ENCODE data around the gene FCN3.

The FCN3 gene

DNA sequence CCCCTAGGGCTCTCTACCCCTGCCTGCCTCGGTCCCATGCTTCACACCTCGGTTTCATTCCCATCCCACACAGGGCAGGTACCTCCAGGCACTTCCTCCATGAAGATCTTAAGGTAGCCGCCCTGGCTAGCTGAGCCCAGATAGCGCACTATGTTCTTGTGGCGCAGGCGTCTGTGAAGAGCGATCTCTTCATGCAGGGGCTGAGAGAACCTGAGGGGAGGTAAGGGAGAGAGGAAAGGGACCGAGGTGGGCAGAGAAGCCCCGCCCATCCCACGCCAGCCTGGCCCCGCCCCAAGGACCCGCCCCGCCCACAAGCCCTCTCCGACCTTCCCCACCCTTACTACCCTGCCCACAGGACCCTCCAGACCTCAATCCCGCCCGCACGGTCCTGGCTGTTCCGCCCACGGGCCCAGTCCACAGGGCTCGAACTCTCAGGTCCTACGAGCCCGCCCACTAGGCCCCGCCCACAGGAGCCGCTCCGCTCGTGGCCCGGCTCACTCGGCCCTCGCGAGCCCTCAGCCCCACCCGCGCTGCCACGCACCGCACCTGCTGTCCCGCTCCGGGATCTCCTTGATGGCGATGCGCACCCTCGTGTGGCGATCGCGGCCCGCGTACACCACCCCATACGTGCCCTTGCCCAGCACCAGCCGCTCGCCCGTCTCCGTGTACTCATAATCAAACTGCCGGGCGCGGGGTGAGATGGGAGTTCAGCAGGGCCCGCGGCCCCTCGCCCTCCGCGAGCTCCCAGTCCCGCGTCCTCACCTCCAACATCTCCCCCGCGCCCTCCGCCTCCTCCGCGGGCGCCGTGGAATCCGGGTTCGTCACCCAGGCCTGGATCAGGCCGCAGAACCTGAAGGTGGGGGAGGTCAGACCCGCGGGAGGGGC lies 14.2 kb downstream of the FCN3 start:
- DNase-seq (ENCODE audit: low spot score), result no peak
- no peak for FAIRE-seq

- FAIRE-seq (no peak), DNase-seq (ENCODE audit: low spot score) (no peak)
Observed at GRCh38 chr1:27359822-27360158, 14.8 kb downstream of the FCN3 start.

GRCh38 chr1:27358928-27359313 lies 15.7 kb downstream of the FCN3 start:
- FAIRE-seq (no peak), DNase-seq (ENCODE audit: low spot score) (no peak)

DNA sequence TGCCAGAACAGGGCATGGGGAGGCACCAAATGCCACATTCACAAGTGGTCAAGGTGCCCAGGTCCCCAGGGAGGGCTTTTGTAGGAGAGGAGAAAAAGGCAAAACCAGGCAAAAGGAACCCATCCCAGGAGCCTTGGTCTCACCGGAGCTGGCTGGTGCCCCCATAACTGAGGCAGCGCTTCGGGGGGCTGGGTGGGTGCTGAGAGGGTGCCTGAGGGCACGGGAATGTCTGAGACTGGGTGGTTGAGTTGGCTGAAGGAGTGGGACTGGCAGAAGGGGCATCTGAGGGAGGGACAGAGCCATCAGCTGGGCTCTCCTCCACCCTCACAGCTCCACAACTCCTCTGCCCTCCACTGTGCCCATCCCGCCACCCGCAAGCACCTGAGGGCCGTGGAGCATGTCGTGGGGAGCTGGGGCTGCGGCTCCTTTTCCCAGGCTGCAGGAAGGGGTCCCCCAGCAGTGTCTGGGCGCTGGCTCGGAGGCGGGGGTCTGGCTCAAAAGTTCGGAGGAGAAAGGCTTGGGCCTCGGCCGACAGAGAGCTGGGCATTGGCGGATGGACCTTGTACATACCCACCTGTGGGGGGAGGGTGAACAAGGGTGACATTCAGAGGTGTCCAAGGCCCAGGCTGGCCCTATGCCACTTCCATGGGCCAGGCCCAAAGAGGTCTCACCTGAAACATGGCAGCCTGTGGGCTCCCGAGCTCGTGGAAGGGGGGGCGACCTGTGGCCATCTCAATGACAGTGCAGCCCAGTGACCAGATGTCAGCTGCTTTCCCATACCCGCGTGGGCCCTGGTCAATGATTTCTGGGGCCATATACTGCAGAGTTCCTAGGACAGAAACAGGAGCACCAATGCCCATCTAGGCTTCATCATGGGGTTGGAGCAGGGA lies 16.3 kb downstream of the FCN3 start:
- DNase-seq (ENCODE audit: low spot score) (no peak), FAIRE-seq (no peak)

GRCh38 chr1:27357281-27358037 lies 17.2 kb downstream of the FCN3 start:
- DNase-seq (ENCODE audit: low spot score) (no peak), FAIRE-seq (no peak)

- FAIRE-seq, result no peak
Observed at GRCh38 chr1:27356619-27357280, 17.9 kb downstream of the FCN3 start.

GRCh38 chr1:27356277-27356618 lies 18.4 kb downstream of the FCN3 start:
- FAIRE-seq (no peak), DNase-seq (ENCODE audit: low spot score) (no peak)

More at GRCh38 chr1:27356619-27357280, 17.9 kb downstream of the FCN3 start:
- no peak for DNase-seq (ENCODE audit: low spot score)

DNA sequence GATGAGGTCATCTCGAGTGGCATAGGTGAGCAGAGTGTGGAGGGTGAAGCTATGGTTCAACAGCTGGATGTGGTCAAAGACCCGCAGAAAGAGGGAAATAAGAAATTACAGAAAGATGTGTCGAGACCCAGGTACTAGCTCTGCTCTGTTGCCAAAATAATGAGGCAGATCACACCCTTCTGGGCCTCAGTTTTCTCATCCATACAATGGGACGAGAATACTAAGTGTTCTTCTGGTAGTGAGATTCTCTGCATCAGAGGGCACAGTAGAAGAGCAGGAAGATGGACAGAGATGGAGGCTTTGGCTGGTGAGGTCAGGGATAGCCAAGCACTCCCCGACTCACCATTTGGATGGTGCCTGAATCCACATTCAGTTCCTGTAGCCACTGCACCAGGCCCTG lies 18.9 kb downstream of the FCN3 start:
- no peak for FAIRE-seq
- DNase-seq (ENCODE audit: low spot score), result no peak

DNA sequence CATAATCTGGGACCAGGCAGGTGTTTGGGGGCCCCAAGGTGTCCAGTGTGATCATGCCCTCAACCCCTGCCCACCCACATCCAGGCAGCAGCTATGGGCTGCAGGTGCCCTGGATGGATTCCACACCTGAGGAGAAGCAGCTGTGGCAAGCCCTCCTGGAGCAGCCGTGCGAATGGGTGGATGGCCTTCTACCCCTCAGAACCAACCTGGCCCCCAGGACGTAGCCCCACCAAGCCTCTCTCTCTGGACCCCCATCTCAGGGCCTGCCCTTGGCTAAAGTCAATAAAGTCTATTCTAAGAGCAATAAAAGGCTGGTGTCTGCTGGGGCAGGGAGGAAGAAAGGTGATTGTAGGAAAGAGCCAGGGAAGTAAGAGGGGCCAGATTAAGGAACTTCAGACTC lies 21.0 kb downstream of the FCN3 start:
- no peak for FAIRE-seq
- no peak for DNase-seq (ENCODE audit: low spot score)

DNA sequence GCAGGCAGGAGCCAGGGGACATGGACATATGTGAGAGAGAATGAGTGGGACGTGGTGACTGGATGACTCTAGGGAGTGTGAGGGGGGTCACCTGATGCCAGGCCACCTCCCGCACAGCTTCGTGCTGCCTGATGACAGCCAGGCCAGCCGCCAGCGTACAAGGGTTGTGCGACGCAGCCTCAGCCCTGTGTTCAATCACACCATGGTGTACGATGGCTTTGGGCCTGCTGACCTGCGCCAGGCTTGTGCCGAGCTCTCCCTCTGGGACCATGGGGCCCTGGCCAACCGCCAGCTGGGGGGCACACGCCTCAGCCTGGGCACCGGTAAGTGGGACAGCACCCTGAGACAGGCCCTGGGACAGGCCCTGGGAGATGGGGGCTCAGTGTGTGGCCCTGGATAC lies 21.5 kb downstream of the FCN3 start:
- FAIRE-seq (no peak), DNase-seq (ENCODE audit: low spot score) (no peak)

DNA sequence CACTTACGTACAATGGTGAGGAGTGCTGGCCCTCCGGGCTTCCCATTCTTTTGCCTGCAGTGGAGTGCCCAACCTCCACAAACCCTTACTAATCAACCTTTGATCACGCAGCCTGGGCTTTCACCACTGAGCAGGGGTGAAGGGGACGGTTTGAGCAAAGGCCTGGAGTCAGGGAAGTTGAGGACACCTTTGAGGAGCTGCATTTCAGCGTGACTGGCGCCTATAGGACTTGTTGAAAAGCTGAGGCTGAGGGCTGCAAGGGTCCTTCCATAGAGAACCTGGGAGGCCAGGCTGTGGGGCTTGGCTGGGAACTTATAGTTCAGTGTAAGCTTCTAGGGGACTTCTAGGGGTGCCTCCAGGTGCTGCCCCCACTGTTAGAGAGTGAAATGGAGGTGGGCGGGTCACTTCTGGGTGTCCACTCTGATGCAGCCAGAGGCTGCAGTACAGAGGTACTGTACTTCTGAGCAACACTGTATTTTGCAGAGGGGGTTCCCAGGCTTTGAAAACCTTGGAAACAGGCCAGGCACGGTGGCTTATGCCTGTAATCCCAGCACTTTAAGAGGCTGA lies 23.0 kb downstream of the FCN3 start:
- FAIRE-seq, result no peak
- DNase-seq (ENCODE audit: low spot score), result no peak

DNA sequence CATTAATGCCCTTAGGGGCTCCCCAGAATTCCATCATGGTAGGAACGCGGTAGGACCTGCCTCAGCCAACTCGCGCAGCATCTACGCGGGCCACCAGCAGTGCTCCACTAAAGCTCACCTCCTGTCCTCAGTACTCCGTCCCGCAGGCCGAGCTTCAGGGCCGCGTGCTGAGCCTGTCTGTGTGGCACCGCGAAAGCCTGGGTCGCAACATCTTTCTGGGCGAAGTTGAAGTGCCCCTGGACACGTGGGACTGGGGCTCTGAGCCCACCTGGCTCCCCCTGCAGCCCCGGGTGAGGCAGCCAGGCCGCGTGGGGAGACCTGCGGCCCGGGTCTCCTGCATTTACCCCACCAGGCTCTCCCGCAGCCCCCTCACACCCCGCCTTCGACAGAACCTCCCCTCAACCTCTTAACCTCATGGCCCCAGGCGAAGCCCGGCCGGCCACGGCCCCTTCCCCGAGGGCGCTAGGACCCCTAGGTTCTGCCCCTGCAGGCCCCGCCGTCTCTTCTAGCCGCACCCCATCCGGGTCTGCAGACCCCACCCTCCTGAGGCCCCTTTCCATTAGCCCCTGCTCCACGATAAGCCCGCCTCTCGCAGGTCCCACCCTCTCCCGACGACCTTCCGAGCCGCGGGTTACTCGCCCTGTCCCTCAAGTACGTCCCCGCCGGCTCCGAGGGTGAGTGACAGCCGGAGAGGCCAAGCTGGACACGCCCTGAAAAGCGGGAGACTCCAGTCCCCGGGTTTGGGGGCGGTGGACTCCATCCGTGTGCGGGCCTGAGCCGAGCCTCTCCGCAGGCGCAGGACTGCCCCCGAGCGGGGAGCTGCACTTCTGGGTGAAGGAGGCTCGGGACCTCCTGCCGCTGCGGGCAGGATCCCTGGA lies 23.7 kb downstream of the FCN3 start:
- FAIRE-seq, result no peak
- no peak for DNase-seq (ENCODE audit: low spot score)

DNA sequence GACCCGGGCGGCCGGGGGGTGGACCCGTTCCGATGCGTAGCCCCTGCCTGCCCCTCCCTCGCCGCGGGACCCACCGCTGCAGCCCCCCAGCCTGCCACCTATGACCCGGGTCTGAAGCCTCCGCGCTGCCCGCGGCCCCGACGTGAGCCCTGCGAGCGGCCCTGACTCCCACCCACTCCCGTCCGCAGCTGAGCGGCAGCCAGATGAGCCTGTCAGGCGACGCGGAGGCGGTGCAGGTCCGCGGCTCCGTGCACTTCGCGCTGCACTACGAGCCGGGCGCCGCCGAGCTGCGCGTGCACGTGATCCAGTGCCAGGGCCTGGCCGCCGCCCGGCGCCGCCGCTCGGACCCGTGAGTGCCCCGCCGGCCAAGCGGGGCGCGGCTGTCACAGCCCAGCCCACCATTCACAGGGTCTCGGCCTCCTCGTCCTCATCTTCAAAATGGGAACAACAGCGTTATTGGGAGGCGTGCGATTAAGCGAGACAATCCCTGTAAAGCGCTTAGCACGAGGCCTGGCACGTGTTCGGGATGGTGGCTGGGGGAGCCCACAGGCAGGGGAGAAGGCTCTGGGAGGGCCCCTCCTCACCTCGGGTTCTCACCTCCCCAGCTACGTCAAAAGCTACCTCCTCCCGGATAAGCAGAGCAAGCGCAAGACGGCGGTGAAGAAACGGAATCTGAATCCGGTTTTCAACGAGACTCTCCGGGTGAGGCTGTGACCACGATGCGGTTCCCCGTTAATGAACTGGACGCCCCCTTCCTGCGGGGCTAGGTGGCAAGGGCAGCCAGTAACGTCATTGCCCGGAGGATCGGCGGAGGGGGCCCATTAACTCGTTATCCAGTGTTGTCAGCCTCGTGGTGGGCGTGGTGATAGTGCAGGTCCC lies 24.6 kb downstream of the FCN3 start:
- FAIRE-seq (no peak), DNase-seq (ENCODE audit: low spot score) (no peak)

GRCh38 chr1:27348861-27349783 lies 25.5 kb downstream of the FCN3 start:
- DNase-seq (ENCODE audit: low spot score), result peak; percentile 33
- FAIRE-seq, result no peak

DNA sequence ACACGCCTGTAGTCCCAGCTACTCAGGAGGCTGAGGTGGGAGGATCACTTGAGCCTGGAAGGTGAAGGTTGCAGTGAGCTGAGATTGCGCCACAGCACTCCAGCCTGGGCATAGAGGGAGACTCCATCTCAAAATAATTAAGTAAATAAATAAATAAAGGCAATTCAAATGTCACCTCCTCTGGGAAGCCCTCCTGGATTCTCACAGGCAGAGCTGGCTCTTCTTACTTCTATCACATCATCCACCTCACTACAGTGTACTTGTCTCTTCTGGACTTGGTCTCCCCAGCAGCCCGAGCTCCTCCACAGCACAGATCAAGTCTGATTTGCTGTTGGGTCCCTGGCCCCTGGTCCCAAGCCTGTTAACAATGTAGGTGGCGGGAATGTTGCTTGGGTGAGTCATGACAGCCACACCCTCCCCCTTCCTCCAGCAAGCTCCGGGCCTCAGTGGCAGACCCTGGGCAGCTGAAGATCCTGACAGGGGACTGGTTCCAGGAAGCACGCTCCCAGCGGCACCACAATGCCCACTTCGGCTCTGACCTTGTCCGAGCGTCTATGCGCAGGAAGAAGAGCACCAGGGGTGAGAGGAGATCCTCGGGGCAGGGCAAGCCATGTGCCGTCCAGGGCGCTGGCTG lies 27.5 kb downstream of the FCN3 start:
- peak; percentile 22 for DNase-seq (ENCODE audit: low spot score)
- no peak for FAIRE-seq

- FAIRE-seq (no peak), DNase-seq (ENCODE audit: low spot score) (no peak)
Observed at GRCh38 chr1:27346357-27346756, 28.3 kb downstream of the FCN3 start.

GRCh38 chr1:27345272-27345671 lies 29.4 kb downstream of the FCN3 start:
- DNase-seq (ENCODE audit: low spot score) (no peak), FAIRE-seq (no peak)

DNA sequence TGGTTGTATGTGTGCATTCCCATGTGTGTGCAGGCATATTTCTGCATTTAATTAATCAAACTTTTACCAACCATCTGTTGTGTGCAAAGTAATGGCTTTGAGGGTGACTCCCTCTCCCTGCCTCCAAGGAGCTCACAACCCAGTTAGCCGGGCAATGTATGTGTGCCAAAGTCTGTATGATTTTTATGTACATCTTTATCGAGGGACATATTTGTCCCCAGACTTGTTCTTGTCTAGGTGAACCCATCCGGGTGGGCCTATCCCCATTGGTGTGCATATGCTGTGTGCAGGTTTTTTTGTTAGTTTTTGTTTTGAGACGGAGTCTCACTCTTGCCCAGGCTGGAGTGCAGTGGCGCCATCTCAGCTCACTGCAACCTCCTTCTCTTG lies 31.0 kb downstream of the FCN3 start:
- DNase-seq (ENCODE audit: low spot score) (no peak), FAIRE-seq (no peak)

Measured in RCC 7860 (cell line).